Lower lobe of right lung (tissue), 2 donors: ENCODE data around the gene TRIOBP. TPM values are rescaled to one million over a fixed set of nuclear protein-coding genes. Genes with fewer than 3 reads are reported as not detected.

Source experiments
- ATAC-seq, 2 donors: fragments of 200-7000 bp; cut with Tn5 transposase; one replicate each; pipeline ENCODE4 v1.9.1; 2020 to 2022; ENCODE audit warnings: mild to moderate bottlenecking in 2 of 2, moderate library complexity in 2 of 2
- DNase-seq: peaks from one replicate; pipeline ENCODE4 v3.0.0-alpha.2; 2020
- H3K27ac ChIP-seq: fragments of 200-600 bp; one replicate; pipeline ENCODE4 v1.8.0; 2022
- H3K27me3 ChIP-seq: fragments of 200-600 bp; one replicate; pipeline ENCODE4 v1.8.0; 2022; ENCODE audit warnings: low read depth
- H3K36me3 ChIP-seq: fragments of 200-600 bp; one replicate; pipeline ENCODE4 v1.8.0; 2022; ENCODE audit warnings: mild to moderate bottlenecking
- H3K4me1 ChIP-seq: fragments of 200-600 bp; one replicate; pipeline ENCODE4 v1.8.0; 2022
- H3K4me3 ChIP-seq: fragments of 200-600 bp; one replicate; pipeline ENCODE4 v1.8.0; 2022; ENCODE audit warnings: mild to moderate bottlenecking
- H3K9me3 ChIP-seq: fragments of 200-600 bp; one replicate; pipeline ENCODE4 v1.8.0; 2022
- intact Hi-C: fragments of 100-400 bp; cut with DNase I; formaldehyde crosslinking; loops from one replicate; pipeline ENCODE4 v1.11.0; 2022
- total RNA-seq: library from RNA; stranded (reverse); fragmentation: NEBNext Ultra II Directional; extraction: Animal tissue kit (Norgen Biotek cat#: 25700); gene quantifications from one replicate; pipeline ENCODE4 v1.2.1, GENCODE V29; 2021
- TF ChIP-seq, protein P1 (sequence below): fragments of 200-600 bp; IDR thresholded peaks from one replicate; pipeline ENCODE4 v1.8.0; 2022; ENCODE audit warnings: antibody characterized with exemption, mild to moderate bottlenecking
- donor health status: DM: no; HTN: yes; CAD: no; lungs with severe emphysema.

TRIOBP gene
- total RNA-seq, 1 donor from 2014 or later = 78.8 TPM

DNA sequence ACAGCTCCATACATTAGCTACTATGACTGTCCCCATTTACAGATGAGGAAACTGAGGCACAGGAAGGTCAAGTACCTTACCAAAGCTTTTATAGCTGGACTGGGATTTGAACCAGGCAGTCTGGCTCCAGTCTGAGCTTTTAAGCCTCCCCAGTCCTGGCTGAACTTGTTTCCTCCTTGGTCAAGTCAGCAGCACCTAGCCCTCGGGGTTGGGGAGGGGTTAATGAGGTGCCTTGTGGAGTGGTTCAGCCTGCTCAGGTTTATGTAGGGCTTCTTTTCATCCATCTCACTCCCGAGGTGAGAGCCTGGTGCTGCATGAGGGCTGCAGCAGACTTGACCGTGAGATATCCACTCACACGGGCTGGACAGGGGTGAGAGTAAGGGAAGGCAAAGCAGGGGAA, 74.2 kb downstream of the TRIOBP start:
- H3K4me1 ChIP-seq = no peaks in the 10 kb centered on the region
- TF ChIP-seq, protein P1, sequence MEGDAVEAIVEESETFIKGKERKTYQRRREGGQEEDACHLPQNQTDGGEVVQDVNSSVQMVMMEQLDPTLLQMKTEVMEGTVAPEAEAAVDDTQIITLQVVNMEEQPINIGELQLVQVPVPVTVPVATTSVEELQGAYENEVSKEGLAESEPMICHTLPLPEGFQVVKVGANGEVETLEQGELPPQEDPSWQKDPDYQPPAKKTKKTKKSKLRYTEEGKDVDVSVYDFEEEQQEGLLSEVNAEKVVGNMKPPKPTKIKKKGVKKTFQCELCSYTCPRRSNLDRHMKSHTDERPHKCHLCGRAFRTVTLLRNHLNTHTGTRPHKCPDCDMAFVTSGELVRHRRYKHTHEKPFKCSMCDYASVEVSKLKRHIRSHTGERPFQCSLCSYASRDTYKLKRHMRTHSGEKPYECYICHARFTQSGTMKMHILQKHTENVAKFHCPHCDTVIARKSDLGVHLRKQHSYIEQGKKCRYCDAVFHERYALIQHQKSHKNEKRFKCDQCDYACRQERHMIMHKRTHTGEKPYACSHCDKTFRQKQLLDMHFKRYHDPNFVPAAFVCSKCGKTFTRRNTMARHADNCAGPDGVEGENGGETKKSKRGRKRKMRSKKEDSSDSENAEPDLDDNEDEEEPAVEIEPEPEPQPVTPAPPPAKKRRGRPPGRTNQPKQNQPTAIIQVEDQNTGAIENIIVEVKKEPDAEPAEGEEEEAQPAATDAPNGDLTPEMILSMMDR = no peak
- no peak for DNase-seq
- H3K27ac ChIP-seq = no peak overlapping the region
- H3K27me3 ChIP-seq = no peaks in the 10 kb centered on the region
- intact Hi-C loops = no loop called here
- no peak overlapping the region for H3K4me3 ChIP-seq
- H3K36me3 ChIP-seq = peaks cover 88% of the 10 kb centered on the region
- no peaks in the 10 kb centered on the region for H3K9me3 ChIP-seq
- ATAC-seq = no peak

GRCh38 chr22:37771702-37772427, 75.0 kb downstream of the TRIOBP start:
- DNase-seq (no peak), ATAC-seq (no peak)
- no peaks in the 10 kb centered on the region for H3K9me3 ChIP-seq
- peaks cover 80% of the 10 kb centered on the region for H3K36me3 ChIP-seq
- TF ChIP-seq, protein P1 = no peak
- H3K27me3 ChIP-seq = no peaks in the 10 kb centered on the region
- intact Hi-C loops = no loop called here
- peaks cover 3% of the 10 kb centered on the region for H3K4me1 ChIP-seq
- H3K27ac ChIP-seq = no peak overlapping the region
- no peak overlapping the region for H3K4me3 ChIP-seq

- ATAC-seq = no peak
- Histone ChIP-seq H3K27me3 (no peaks in the 10 kb centered on the region), H3K27ac (no peak overlapping the region), H3K9me3 (no peaks in the 10 kb centered on the region), H3K4me3 (no peak overlapping the region), H3K4me1 (peaks cover 10% of the 10 kb centered on the region), H3K36me3 (peaks cover 52% of the 10 kb centered on the region)
- TF ChIP-seq, protein P1 = no peak
- intact Hi-C loops = no loop called here
- no peak for DNase-seq
Observed at GRCh38 chr22:37774728-37775127, 77.9 kb downstream of the TRIOBP start.

- H3K27ac ChIP-seq = no peak overlapping the region
- H3K36me3 ChIP-seq = peaks cover 40% of the 10 kb centered on the region
- H3K27me3 ChIP-seq = no peaks in the 10 kb centered on the region
- DNase-seq = no peak
- peaks cover 10% of the 10 kb centered on the region for H3K4me1 ChIP-seq
- H3K9me3 ChIP-seq = no peaks in the 10 kb centered on the region
- intact Hi-C loops = no loop called here
- no peak for ATAC-seq
- no peak overlapping the region for H3K4me3 ChIP-seq
- TF ChIP-seq, protein P1 = no peak
Observed at GRCh38 chr22:37775785-37776638, 79.2 kb downstream of the TRIOBP start.

- no peak for DNase-seq
- no peak for ATAC-seq
- TF ChIP-seq, protein P1 = no peak
Observed at GRCh38 chr22:37776639-37777005, 79.8 kb downstream of the TRIOBP start.

More at GRCh38 chr22:37776639-37777005, 79.8 kb downstream of the TRIOBP start:
- H3K9me3 ChIP-seq = no peaks in the 10 kb centered on the region
- no peaks in the 10 kb centered on the region for H3K27me3 ChIP-seq
- peaks cover 34% of the 10 kb centered on the region for H3K36me3 ChIP-seq
- no peak overlapping the region for H3K4me3 ChIP-seq
- no peak overlapping the region for H3K27ac ChIP-seq
- H3K4me1 ChIP-seq = peaks cover 10% of the 10 kb centered on the region
- intact Hi-C loops = no loop called here
